Panc1 (cell line): Measurements from ENCODE around the gene THPO. TPM values are rescaled to one million over a fixed set of nuclear protein-coding genes. Genes with fewer than 3 reads are reported as not detected.
A peak's percentile ranks its signal among the peaks of the same experiment; 100 is the strongest.

Experiments used
- ATAC-seq: fragments of 200-7000 bp; cut with Tn5 transposase; 2 replicates; pipeline ENCODE4 v1.9.1; 2020; ENCODE audit warnings: mild to moderate bottlenecking, moderate library complexity
- BruUV-seq: library from RNA; stranded (reverse); fragments of 400-500 nt; replicated peaks from 2 replicates; lab custom pipeline; 2021; lab: Mats Ljungman, UMichigan
- CTCF ChIA-PET: fragments of 300-600 bp; sonication (Branson Sonifier 250); formaldehyde crosslinking; loops from one replicate; lab custom pipeline; 2022; ENCODE audit warnings: antibody characterized with exemption; lab: Charles Lee
- POLR2A ChIA-PET: fragments of 300-600 bp; sonication (Branson Sonifier 250); formaldehyde crosslinking; loops from one replicate; lab custom pipeline; 2022; ENCODE audit warnings: antibody characterized with exemption; lab: Charles Lee
- DNase-seq: peaks from one replicate; pipeline ENCODE4 v3.0.0-alpha.2; 2010; ENCODE audit warnings: low read depth, low spot score
- H3K27ac ChIP-seq: 2 replicates; pipeline ENCODE4 v1.5.1; 2011; ENCODE audit warnings: mild to moderate bottlenecking, low read length, inconsistent platforms
- H3K27me3 ChIP-seq: fragments of 200-500 bp; sonication (Bioruptor generic); 2 replicates; pipeline ENCODE4 v1.6.0; 2014; ENCODE audit warnings: low read length, inconsistent platforms; ENCODE audit not compliant: control insufficient read depth, insufficient read depth
- H3K36me3 ChIP-seq: fragments of 200-500 bp; sonication (Bioruptor generic); 2 replicates; pipeline ENCODE4 v1.5.1; 2014; ENCODE audit warnings: inconsistent platforms, mild to moderate bottlenecking, low read length, moderate library complexity; ENCODE audit not compliant: control insufficient read depth, insufficient read depth
- H3K4me1 ChIP-seq: 2 replicates; pipeline ENCODE4 v1.5.1; 2011; ENCODE audit warnings: inconsistent platforms, mild to moderate bottlenecking, low read length, moderate library complexity; ENCODE audit not compliant: control insufficient read depth, insufficient read depth
- H3K4me3 ChIP-seq, 2 experiments: 2 replicates each; pipeline ENCODE4 v1.5.1; 2011 to 2012; ENCODE audit warnings: low read depth in 2 of 2, low read length in 2 of 2, mild to moderate bottlenecking in 2 of 2, inconsistent platforms in 1 of 2, moderate library complexity in 1 of 2
- H3K9me3 ChIP-seq: fragments of 200-500 bp; sonication (Bioruptor generic); 2 replicates; pipeline ENCODE4 v1.5.1; 2014; ENCODE audit warnings: low read depth, mild to moderate bottlenecking, inconsistent platforms, low read length, moderate library complexity; ENCODE audit not compliant: control insufficient read depth, insufficient read depth
- POLR2AphosphoS5 ChIP-seq: IDR thresholded peaks from 2 replicates; pipeline ENCODE4 v1.6.1; 2012; ENCODE audit warnings: mild to moderate bottlenecking, low read depth, low read length, moderate library complexity
- SIN3A ChIP-seq: IDR thresholded peaks from 2 replicates; pipeline ENCODE4 v1.6.1; 2012; ENCODE audit warnings: low read depth, mild to moderate bottlenecking, low read length, moderate library complexity, borderline replicate concordance; ENCODE audit not compliant: insufficient read depth
- TCF7L2 ChIP-seq: IDR thresholded peaks from 2 replicates; pipeline ENCODE4 v1.6.1; 2011; ENCODE audit warnings: mild to moderate bottlenecking, low read depth, low read length, inconsistent platforms
- in situ Hi-C: cut with HindIII; loops from 2 replicates; pipeline ENCODE4 v1.10.0; 2016; ENCODE audit warnings: low sequenced_read_pairs, low pct_unique_long_range_greater_than_20kb
- intact Hi-C: fragments of 100-400 bp; cut with micrococcal nuclease; formaldehyde crosslinking; loops from one replicate; pipeline ENCODE4 v1.10.0; 2022; ENCODE audit not compliant: unreplicated experiment
- total RNA-seq: library from RNA; stranded (reverse); gene quantifications from one replicate; pipeline ENCODE4 v1.2.1, GENCODE V29; 2021; ENCODE audit not compliant: unreplicated experiment
- TF ChIP-seq, protein P1 (sequence below), 2 experiments: IDR thresholded peaks; 2 replicates each; pipeline ENCODE4 v1.6.1; 2011 to 2012; ENCODE audit warnings: low read depth in 2 of 2, control low read depth in 1 of 2, low read length in 1 of 2, mild to moderate bottlenecking in 1 of 2, moderate library complexity in 1 of 2; ENCODE audit not compliant: insufficient read depth in 1 of 2
- TF ChIP-seq, protein P2 (sequence below): fragments of 450-650 bp; IDR thresholded peaks from 2 replicates; pipeline ENCODE4 v1.5.1; 2017; ENCODE audit warnings: mild to moderate bottlenecking

The THPO gene
- total RNA-seq, 1 experiment from 2014 or later = not detected

DNA sequence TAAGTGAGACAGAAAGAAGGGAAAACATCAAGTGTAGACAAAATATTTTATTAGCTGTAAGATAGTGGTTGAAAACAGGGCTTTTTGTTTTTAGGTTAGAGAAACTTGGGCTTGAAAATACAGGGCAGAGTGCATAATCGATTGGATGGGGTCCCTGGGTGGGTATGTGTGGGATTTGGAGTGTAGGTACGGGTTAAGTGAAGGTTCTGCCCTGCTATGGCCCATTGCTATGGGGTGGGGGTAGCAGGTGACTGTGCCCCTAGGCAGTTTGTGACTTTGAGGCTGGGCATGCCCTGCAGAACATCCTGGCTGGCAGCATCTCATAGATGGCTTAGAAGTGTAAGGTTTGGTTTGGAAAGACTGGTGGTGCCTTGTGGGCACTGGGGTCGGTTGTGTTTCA is 44.3 kb downstream of the THPO start:
- ATAC-seq (no peak), DNase-seq (no peak)
- in situ Hi-C loops = no loop called here
- ChIA-PET POLR2A (no interaction called here), CTCF (no interaction called here)
- BruUV-seq = no TSS peak
- Histone ChIP-seq H3K9me3 (no peaks in the 10 kb centered on the region), H3K27ac (peak overlapping the region; percentile 60; the same call in 1 of the 2 replicates), H3K4me3 (no peak overlapping the region), H3K36me3 (peaks cover 20% of the 10 kb centered on the region; the same call in 1 of the 2 replicates), H3K4me1 (peaks cover 58% of the 10 kb centered on the region), H3K27me3 (no peaks in the 10 kb centered on the region)
- intact Hi-C loops = no loop called here
- no peak for TF ChIP-seq POLR2AphosphoS5
- no peak for TF ChIP-seq SIN3A
- TF ChIP-seq, protein P1, sequence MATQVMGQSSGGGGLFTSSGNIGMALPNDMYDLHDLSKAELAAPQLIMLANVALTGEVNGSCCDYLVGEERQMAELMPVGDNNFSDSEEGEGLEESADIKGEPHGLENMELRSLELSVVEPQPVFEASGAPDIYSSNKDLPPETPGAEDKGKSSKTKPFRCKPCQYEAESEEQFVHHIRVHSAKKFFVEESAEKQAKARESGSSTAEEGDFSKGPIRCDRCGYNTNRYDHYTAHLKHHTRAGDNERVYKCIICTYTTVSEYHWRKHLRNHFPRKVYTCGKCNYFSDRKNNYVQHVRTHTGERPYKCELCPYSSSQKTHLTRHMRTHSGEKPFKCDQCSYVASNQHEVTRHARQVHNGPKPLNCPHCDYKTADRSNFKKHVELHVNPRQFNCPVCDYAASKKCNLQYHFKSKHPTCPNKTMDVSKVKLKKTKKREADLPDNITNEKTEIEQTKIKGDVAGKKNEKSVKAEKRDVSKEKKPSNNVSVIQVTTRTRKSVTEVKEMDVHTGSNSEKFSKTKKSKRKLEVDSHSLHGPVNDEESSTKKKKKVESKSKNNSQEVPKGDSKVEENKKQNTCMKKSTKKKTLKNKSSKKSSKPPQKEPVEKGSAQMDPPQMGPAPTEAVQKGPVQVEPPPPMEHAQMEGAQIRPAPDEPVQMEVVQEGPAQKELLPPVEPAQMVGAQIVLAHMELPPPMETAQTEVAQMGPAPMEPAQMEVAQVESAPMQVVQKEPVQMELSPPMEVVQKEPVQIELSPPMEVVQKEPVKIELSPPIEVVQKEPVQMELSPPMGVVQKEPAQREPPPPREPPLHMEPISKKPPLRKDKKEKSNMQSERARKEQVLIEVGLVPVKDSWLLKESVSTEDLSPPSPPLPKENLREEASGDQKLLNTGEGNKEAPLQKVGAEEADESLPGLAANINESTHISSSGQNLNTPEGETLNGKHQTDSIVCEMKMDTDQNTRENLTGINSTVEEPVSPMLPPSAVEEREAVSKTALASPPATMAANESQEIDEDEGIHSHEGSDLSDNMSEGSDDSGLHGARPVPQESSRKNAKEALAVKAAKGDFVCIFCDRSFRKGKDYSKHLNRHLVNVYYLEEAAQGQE (IDR thresholded peaks at IDR 0.05; ENCODE audit: insufficient read depth in 1 of 2, low read depth in 2 of 2, low read length in 1 of 2) = no peak
- no peak for TF ChIP-seq TCF7L2
- TF ChIP-seq, protein P2, sequence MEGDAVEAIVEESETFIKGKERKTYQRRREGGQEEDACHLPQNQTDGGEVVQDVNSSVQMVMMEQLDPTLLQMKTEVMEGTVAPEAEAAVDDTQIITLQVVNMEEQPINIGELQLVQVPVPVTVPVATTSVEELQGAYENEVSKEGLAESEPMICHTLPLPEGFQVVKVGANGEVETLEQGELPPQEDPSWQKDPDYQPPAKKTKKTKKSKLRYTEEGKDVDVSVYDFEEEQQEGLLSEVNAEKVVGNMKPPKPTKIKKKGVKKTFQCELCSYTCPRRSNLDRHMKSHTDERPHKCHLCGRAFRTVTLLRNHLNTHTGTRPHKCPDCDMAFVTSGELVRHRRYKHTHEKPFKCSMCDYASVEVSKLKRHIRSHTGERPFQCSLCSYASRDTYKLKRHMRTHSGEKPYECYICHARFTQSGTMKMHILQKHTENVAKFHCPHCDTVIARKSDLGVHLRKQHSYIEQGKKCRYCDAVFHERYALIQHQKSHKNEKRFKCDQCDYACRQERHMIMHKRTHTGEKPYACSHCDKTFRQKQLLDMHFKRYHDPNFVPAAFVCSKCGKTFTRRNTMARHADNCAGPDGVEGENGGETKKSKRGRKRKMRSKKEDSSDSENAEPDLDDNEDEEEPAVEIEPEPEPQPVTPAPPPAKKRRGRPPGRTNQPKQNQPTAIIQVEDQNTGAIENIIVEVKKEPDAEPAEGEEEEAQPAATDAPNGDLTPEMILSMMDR = no peak

DNA sequence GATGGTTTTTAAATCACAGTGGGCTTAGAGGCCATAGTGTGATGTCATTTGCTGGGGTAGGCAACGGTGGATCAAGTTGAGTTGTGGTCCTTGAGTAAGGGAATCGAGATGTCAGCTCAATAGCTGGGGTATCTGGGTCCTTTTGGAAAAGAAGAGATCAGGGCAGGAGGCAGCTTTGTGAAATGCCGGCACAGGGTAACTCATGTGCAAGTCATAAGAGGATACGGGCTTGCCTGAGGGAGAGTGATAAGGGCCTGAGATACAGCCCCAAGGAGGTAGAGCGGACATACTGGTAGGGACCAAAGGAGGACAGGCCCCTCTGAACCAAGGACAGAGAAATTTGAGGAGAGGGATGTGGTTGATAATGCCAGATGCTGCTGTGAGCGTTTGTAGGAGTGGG is 44.8 kb downstream of the THPO start:
- Histone ChIP-seq H3K9me3 (no peaks in the 10 kb centered on the region), H3K4me1 (peaks cover 58% of the 10 kb centered on the region), H3K36me3 (peaks cover 20% of the 10 kb centered on the region; the same call in 1 of the 2 replicates), H3K27me3 (no peaks in the 10 kb centered on the region), H3K4me3 (no peak overlapping the region), H3K27ac (peak overlapping the region; percentile 60)
- BruUV-seq = TSS peak; percentile 62
- ChIA-PET POLR2A (no interaction called here), CTCF (no interaction called here)
- intact Hi-C loops = no loop called here
- in situ Hi-C loops = no loop called here
- TF ChIP-seq, protein P2 = no peak
- TF ChIP-seq SIN3A = no peak
- no peak for ATAC-seq
- DNase-seq = no peak
